NK-92 (cell line): Measurements from ENCODE around the gene KDM7A.
A peak's percentile ranks its signal among the peaks of the same experiment; 100 is the strongest.
"Not testable (repeated sequence)": the region's sequence is repeated elsewhere in the genome, so short reads cannot be mapped to it uniquely, and the experiment has no call there.

Experiments
- DNase-seq: peaks from one replicate; lab custom pipeline; 2025; ENCODE audit not compliant: unreplicated experiment; lab: John Stamatoyannopoulos, UW

The KDM7A gene

DNA sequence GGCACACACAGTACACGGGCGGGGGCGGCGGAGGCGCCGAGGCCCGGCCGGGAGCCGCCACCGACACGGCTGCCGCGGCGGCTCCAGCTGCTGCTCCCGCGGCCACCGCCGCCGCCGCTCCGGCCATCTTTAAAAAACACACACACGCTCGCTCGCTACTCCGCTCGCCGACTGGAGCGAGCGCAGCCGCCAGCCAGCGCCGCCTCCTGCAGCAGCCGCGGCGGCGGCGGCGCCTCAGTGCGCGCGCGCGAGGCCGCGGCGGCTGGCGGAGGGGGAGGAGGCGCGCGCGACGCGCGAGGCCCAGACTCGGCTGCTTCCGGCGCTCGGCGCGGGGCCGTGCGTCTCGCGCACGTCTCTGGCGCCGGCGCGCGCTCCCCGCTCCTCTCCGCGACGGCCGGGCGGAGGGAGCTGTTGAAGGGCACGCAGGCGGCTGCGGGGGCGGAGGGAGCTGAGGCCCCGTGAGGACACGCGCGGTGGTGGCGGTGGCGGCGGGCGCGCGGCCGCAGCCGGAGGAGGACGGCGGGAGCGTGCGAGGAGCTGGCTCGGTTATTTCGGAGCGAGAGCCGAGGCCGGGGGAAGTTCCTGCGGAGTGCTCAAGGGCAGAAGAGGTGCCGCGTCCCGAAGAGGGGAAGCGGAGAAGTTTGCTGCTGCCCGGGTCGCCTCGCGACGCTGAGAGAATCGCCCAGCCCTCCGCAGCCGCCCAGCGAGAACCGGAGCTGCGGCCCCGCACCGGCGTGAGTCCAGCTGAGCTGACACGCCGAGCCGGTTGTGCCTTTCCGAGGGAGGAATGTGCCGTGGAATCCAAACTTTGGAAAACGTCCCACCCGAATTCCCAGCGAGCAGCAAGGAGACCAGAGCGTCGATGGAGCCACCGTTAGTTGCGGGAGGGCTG is at the start of gene KDM7A:
Gene KDM7A, minus strand, starts transcription at position 173 of the 892 bp plus-strand sequence. Its CDS starts 46 bp downstream, at position 127.
- peak; percentile 23 for DNase-seq

DNA sequence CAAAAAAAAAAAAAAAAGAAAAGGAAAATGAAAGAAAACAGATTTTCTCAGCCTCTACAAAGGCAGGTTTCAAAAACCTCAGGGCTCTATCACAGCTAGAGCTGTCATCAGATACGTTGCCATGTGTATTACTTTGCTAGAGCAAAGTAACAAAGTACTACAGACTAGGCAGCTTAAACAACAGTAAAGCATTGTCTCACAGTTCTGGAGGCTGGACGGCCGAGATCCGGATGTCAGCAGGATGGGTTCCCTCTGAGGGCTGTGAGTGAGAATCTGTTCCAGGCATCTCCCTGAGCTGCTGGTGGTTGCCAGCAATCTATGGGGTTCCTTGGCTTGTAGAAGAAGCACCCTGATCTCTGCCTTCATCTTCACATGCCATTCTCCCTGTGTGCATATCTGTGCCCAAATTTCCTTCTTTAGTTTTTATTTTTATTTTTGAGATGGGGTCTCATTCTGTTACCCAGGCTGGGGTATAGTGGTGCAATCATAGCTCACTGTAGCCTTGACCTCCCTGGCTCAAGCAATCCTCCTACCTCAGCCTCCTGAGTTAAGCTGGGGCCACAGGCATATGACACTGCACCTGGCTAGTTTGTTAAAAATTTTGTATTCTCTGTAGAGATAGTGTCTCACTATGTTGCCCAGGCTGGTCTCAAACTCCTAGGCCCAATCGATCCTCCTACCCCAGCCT is 48.9 kb upstream of the KDM7A start:
- no peak for DNase-seq

DNA sequence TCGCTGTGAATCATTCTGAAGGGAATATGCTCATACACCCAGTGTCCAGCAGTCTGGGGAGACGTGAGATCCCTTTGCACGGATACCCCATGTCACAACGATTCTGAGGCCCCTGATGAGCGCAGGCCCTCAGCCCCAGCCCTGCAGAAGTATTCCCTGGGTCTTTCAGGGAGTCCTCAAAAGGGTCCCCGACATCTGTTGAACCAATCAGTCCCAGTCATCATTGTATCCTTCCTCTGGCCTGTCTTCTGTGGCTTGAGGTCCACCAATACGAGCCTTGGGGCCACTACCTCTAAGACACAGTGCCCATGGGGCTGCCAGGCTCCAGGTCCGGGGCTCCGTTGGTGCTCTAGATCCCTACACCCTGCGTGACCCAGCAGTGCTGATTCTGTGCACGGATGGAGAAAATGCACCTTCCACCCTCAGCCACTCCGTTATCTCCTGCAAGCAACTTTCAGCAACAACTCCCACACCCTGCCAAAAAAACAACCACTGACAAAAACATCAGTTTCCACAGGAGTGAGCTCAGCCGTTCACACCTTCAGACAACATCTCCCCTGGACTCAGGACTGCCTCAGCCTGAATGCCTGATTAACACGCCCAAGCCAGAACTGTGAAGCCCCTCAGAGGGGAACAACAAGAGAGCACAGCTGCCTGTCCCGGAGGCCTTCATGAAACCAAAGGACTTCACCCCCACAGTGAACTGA is 46.9 kb upstream of the KDM7A start:
- DNase-seq = no peak

DNA sequence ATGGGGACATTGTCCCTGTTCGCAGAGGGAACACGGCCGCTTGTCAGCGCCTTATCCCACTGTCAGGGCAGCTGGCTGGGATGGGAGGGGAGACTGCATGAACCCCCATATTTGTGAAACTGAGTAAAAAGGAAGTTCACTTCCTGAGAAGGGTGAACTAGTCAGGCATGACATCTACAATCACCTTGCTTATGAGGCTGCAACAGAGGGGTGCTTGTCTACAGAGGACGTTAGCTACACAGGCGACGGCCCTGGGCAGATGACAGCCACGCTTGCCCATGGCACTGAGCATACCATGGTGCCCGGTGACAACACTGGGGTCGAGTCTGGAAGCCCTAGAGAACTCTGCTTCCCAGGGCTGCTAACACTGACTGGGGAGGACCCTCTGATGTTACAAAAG is 46.0 kb upstream of the KDM7A start:
- no peak for DNase-seq

- no peak for DNase-seq
Observed at GRCh38 chr7:140219672-140220524, 43.1 kb upstream of the KDM7A start.

DNA sequence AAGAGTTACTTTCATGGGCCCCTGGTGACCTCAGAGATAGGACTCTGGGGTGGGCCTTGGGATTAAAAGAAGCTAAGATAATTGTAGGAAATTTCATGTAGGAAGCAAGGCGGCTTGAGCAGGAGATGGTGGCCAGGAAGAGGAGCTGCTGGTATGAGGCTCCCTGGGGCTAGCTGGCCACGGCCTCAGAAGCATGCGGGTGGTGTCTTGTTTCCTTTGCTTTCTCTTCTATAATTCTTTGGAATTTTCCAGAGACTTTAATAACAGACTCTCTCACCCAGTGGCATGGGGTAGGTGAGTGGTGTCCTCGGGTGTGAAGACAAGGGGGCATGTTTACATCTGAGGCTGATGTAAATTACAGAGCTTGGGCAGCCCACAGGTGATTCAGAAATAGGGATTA is 41.9 kb upstream of the KDM7A start:
- no peak for DNase-seq

GRCh38 chr7:140217750-140218501 is 41.1 kb upstream of the KDM7A start:
- no peak for DNase-seq

- DNase-seq = no peak
Observed at GRCh38 chr7:140215281-140215680, 38.5 kb upstream of the KDM7A start.

DNA sequence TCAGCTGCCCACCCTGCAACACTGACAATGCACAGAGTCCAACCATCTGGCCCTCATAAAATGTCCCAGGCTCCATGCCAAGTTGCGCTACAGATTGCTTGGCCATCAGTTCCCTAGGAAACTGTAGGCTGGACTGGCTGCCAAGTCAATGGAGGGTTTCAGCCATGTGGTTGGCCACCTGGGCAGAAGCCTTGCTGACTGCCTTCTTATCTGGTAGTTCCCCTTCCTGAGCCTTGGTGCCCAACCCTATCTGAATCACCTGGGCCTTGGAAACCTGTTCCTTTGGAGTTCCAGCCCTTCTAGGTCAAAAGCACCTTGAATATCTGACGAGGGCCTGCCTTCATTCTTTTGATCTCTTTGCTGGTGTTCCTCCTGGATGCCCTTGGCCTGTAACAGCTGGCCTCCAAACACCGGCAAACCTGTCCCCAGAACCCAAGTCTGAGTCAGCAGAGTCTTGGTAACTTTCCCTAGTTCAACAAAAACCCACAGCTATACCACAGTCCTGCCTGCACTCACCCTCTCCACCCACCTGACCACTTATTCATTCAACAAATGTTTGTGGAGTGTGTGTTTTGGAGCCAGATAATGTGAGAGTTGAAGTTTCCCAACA is 37.4 kb upstream of the KDM7A start:
- no peak for DNase-seq

DNA sequence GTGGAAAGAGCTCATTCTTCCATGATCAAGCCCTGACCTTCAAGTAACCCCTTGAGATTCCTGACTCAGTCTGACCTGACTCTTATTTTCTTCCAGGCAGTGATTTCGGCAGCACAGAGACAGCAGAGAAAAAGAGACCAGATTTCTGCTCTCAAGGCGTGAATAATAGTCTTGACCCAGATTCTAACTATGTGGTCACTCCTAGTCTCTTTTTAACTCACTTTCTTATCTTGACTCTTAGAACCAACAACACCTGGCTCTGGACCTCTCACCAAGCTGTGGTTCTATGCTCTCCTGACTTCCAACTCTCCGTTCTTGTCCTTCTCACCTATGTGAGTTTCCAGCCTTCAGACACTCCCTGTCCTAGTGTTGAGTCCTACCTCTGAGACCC is 36.9 kb upstream of the KDM7A start:
- no peak for DNase-seq

DNA sequence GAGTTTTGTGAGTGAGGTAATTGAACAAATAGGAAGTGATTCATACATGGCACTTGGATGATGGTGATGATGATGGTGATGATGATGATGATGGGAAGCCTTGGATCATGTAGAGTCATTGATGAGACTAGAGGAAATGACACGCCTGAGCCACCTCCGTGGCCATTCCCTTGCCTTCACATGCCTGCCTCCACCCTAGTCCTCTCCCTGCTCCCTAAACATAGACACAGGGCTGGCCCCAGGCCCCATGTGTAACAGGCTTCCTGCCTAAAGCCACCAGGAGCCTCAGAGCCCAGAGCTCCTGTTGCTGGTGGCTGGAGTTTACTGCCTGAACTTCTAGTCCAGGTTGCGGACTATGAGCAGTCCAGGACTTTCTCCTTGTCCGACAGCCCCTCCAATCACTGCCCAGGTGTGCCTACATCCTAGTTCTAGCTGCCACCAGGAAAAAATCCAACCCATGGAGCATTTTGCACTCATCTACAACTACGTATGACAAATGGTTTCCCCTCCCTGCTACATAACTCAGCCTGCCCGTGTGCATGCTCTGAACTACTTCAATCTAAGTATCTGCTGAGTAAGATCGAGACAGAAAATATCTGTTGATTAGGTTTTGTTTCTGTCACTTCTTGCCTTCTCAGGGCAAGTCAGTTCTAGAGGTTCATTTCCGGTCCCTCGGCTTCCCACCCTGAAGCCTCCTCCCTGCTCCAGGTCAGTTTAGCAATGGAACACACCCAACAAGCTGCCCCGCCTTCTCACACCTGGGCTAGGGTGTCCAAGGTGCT is 35.5 kb upstream of the KDM7A start:
- DNase-seq = no peak

DNA sequence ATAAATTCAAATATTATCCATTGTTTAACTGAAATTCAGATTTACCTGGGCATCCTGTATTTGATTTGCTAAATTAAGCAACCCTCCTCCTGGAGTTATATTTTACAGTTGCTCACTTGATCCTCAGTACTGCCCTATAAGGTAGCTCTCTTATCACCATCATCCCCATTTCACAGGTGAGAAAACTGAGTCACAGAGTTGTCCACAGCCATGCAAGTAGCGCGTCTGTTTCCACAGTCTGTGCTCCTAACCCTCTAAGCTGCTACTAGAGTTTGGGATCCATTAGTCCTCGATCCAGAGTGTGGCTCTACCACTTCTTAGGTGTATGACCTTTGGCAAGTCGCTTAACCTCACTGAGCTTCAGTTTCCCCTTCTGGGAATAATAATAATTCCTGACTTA is 34.9 kb upstream of the KDM7A start:
- DNase-seq = no peak

DNA sequence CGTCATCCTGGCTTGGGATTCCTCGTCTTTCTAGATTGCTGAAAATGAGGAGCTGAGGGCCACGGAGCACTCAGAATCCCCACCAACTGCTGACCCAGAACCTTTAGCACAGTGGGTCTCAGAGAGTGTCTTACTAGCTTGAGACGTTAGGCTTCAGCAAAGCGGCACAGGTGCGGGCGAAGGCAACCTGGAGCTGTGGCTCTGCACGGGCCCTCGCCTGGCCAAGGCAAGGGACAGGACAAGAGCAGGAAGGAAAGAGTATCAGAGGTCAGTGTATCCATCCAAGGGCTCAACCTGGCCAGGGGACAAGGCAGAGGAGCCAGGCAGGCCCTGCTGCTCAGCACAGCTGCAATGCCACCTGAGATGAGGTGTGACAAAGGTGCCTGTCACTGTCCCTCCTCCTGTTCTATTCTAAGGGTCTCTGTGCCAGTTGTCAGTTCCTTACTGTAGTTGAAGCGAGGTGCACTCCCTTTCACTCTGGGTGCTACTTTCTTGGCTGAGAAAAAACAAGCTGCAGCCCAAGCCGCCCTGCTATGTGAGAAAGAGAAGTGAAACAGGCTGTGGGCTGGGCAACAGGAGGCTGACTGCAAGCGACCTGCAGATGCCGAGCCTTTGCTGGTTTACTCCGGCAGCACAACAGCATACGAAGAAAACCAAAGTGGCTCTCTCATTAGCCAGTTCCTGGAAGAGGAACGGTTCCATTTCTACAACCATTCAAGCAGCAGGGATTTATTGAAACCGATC is 33.3 kb upstream of the KDM7A start:
- no peak for DNase-seq

DNA sequence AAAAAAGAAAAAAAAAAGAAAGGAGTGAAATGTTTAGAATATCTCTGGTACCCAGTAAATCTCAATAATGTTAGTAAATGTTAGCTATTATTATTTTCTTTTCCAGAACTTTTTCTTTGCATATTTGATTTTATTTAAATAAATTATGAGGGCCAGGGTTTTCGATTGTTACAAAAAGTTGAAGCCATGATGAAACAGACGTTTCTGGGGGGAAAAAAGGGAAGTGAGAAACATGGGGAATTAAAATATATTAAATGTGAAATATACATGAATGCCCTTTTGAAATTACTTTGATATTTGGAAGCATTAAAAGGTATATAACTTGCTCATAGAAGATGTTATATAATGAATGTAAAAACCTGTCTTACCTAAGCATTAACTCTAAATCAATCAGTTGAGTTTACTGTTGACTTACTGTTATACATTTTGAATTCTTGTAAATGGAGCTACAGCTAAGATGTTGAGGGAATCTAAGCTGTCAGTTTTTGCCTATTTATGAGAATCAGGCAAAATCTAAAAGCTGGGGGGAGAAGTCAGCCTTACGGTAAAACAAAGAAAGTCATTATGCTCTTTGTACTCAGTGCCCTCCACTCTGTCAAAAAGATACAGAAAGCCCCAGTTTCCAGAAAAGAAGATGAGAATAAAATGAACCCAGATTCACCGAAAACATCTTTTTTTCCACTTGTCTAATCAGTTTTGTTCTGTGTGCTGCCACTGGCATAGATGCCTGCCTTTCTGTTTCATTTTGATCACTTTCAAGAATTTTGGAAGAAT is 30.0 kb upstream of the KDM7A start:
- DNase-seq = no peak

DNA sequence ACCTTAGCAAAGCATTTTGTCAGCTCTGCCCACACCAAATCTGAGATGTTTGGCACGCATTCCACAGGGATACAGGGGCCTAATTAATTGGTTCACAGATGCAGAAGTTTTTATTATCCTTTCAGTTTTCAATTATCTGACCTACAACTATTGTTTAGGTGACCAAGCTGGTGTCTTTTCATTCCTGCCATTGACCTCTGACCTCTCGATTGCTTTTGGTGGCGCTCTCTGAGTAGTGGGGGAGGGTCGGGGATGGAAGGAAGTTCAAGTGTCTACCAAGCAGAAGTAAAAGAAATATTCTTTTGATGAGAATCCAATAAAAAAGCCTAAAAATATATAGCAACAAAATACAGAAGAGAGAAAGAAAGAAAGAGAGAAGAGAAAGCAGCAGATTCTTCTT is 28.8 kb upstream of the KDM7A start:
- no peak for DNase-seq

DNA sequence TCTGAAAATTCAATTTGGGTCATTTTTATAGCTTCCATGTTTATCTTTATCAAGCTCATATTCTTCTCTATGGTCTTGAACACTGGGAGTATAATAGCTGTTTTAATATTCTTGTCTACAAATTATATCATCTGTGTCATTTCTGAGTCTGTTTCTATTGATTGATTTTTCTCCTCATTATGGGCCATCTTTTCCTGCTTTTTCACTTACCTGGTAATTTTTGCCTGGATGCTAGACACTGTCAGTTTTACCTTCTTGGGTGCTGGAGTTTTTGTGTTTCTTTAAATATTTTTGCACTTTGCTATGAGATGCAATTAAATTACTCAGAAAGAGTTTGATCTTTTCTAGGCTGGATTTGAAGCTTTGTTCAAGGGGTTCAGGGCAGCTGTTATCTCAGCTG is 26.8 kb upstream of the KDM7A start:
- no peak for DNase-seq

- DNase-seq = not testable (repeated sequence)
Observed at GRCh38 chr7:140202942-140203341, 26.2 kb upstream of the KDM7A start.

DNA sequence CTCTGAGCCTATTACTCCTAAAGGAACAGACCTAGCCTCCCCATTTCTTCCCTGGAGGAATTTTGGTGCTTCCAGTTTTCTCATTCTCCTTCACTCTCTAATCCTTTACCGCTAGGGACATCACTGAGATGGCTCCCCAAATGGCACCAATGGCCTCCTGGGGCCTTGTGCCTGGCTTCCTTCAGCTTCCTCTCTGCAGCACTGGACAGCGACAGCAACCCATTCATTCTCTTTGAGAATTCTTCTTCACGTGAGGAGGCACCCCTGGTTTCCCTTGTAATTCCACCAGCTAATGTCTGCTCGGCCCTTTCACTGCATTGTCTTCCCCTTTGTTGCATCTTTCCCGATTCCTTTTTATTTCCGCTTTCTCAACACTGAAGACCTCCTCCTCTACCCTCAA is 24.6 kb upstream of the KDM7A start:
- no peak for DNase-seq
